GM21619 (cell line): Measurements from ENCODE around the gene CLIP1.

ENCODE experiments used
- ATAC-seq: cut with Tn5 transposase; IDR thresholded peaks from one replicate; pipeline ENCODE4 v1.9.1; 2021; ENCODE audit not compliant: unreplicated experiment

Gene CLIP1

DNA sequence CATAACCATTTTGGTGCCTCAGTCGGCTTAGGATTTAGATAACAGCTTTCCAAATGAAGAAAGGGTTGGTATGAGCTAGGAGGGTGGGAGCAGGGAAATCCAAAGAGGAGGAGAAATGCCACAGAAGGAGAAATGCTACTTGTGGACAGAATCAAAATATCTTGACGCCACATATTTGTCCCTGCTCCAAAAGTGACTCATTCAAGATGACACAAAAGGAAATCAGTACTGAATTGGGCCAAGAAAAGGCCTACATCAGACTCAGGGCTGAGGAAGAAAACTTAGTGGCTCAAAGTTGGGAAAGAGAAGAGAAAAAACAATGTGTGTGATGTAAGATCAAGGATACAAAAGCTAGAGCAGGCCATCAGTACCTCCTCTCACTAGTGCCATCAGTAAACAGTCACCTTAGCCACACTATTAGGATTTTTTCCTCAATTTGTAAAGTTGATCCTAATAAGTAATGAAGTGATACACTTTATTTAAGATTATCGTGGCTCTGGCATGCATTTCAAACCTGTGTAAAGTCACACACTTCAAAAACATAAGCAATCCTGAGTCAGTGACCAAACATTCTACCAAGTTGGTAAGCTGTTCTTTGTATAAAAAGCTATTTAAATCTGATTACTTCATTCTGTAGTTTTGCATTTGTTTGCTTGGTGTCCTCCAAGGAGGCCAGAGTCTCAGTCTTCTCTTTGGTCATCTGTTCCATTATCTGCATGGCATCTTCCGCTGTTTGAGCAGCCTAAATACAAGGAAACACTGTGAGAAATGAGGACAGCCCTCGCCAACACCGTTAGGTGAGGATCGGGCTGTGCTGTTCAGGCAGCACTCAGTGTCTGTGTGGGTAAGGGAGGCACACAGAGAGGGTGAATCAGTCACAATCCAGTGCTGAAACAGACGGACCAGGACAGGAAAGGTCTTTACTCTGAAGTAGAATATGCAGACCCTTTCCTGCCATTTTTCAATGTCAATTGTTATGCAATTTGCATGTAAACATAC is 103.6 kb downstream of the CLIP1 start:
- ATAC-seq, result no peak

GRCh38 chr12:122312926-122313325 is 109.5 kb downstream of the CLIP1 start:
- no peak for ATAC-seq

GRCh38 chr12:122311696-122312095 is 110.8 kb downstream of the CLIP1 start:
- ATAC-seq, result no peak

- no peak for ATAC-seq
Observed at GRCh38 chr12:122310626-122311333, 111.7 kb downstream of the CLIP1 start.

GRCh38 chr12:122309564-122310121 is 112.8 kb downstream of the CLIP1 start:
- no peak for ATAC-seq

- no peak for ATAC-seq
Observed at GRCh38 chr12:122308811-122309210, 113.7 kb downstream of the CLIP1 start.

GRCh38 chr12:122306407-122306806 is 116.1 kb downstream of the CLIP1 start:
- no peak for ATAC-seq

- no peak for ATAC-seq
Observed at GRCh38 chr12:122304924-122305323, 117.5 kb downstream of the CLIP1 start.

GRCh38 chr12:122303068-122303467 is 119.4 kb downstream of the CLIP1 start:
- no peak for ATAC-seq

- ATAC-seq, result no peak
Observed at GRCh38 chr12:122298071-122298748, 124.3 kb downstream of the CLIP1 start.

DNA sequence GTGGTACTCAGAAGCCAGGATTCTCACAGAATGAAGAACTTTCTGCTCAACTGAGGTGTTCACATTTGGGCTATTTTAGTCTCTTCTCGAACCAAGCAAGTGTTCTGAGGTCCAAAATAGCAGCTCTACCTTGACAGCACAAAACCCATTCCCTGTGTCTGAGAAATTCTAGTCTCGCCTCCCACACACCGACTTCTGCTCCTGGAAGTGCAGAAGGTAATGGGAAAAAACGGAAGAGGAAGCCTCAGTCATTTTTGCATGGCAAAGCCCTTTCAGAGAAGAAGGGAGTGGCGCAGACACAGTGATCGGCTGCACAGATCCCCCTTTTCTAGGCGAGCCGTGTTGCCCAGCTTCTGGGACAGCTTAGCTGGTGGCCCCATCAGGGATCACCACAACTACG is 125.0 kb downstream of the CLIP1 start:
- no peak for ATAC-seq

DNA sequence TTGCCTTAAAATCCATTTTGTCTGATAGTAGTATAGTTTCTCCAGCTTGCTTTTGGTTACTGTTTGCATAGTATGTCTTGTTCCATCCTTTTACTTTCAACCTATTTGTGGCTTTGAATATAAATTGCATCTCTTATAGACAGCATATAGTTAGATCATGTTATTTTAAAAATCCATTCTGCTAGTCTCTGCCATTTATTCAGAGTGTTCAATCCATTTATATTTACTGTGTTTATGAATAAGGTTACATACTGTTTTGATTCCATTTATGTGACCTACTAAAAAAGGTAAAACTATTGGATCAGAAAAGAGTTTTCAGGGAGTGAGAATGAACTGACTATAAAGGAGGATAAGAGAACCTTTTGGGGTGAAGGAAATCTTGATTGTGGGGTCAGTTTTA is 126.6 kb downstream of the CLIP1 start:
- ATAC-seq, result no peak

GRCh38 chr12:122293081-122293480 is 129.4 kb downstream of the CLIP1 start:
- peak; percentile 88 for ATAC-seq

- no peak for ATAC-seq
Observed at GRCh38 chr12:122291431-122291830, 131.0 kb downstream of the CLIP1 start.

GRCh38 chr12:122283680-122284079 is 138.8 kb downstream of the CLIP1 start:
- ATAC-seq, result no peak

- ATAC-seq, result no peak
Observed at GRCh38 chr12:122282061-122282460, 140.4 kb downstream of the CLIP1 start.

DNA sequence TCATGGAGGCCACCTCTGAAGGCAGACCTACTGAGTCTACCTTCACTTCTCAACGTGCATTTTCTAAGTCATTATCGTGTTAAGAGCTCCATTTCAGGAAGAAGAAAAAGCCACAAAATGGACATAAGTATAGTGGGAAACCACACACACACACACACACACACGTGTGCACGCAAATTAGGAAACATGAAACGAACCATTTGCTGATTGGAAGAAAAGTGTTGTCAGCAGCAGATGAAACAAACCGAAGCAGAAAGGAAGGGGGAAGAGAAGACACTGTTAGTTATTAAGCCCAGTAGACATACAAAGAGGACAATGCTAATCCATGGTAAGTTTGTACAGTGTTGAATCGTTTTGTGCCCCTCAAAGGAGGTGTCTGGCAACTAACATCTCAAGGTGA is 146.2 kb downstream of the CLIP1 start:
- no peak for ATAC-seq

DNA sequence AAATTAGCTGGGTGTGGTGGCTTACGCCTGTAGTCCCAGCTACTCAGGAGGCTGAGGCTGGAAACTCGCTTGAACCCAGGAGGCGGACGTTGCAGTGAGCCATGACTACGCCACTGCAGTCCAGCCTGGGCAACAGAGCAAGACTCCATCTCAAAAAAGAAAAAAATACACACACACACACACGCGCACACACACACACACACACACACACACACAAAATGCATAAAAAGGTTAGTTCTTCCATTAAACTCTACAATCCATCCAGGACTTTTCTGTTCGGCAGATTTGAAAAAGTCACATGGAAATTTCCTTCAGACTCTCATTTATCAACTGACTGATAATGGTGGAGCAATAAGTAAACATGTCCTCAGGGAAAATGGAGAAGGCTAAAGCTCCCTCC is 147.0 kb downstream of the CLIP1 start:
- ATAC-seq, result no peak

GRCh38 chr12:122266230-122266901 is 156.1 kb downstream of the CLIP1 start, which contains the start of gene VPS33A:
TSS of gene VPS33A (minus strand) at chr12:122266494. CDS start at chr12:122266408, 86 bp downstream.
- ATAC-seq, result peak; percentile 78

DNA sequence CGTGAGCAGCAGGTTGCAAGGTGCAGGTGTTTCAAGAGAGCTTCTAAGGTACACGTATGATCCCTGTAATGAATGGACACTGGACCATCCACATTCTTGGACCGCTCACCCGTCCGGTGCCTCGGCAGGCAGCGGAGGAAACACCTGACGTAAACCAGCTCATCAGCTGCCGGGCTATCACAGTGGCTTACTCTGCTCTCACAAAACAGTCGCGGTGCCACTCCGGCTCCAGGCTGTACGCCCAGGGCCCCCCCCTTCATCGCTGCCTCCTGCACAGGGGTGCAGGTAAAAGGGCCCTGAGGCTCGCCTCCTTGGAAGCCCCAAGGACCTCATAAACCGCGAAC is 156.6 kb downstream of the CLIP1 start:
- peak; percentile 27 for ATAC-seq

DNA sequence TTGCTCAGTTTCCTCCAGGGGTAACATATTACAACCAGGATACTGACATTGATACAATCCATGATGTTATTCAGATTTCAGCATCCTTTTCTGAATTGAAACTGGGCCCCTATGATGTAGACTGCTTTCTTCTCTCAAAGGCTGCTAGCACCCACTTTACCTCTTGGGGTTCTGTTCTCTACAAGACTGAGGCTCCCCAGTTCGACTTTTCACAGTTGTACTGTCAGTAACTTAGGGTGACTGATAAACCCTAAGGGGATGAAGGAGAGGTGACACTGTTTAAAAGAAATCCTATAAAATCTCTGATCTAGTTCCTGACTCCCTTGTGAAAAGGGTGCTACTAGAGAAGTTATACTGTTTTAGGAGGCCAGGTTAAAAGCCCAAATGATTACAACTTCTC is 157.0 kb downstream of the CLIP1 start:
- ATAC-seq, result no peak
